Thyroid gland (tissue), 4 donors: ENCODE measurements around the gene BCO2. TPM values are rescaled to one million over a fixed set of nuclear protein-coding genes. Genes with fewer than 3 reads are reported as not detected.

Source experiments
- DNase-seq, 2 donors: peaks; one replicate each; pipeline ENCODE4 v3.0.0-alpha.2; 2019
- H3K27ac ChIP-seq, 3 donors: fragments of 200-600 bp; sonication (generic); 1 replicate in 2 of 3; 2 replicates in 1 of 3; pipeline ENCODE4 v1.5.1; 2016 to 2019; ENCODE audit warnings: mild to moderate bottlenecking in 1 of 3, moderate library complexity in 1 of 3
- H3K27me3 ChIP-seq: fragments of 200-600 bp; sonication (generic); one replicate; pipeline ENCODE4 v1.5.1; 2019
- H3K36me3 ChIP-seq, 2 donors: fragments of 200-600 bp; sonication (generic); one replicate each; pipeline ENCODE4 v1.5.1; 2016 to 2019
- H3K4me1 ChIP-seq, 2 donors: fragments of 200-600 bp; sonication (generic); one replicate each; pipeline ENCODE4 v1.5.1; 2017 to 2019
- H3K4me3 ChIP-seq, 3 donors: fragments of 200-600 bp; sonication (generic); replicated peaks in 1 of 3; 1 replicate in 2 of 3; 2 replicates in 1 of 3; pipeline ENCODE4 v1.5.1; 2016; ENCODE audit warnings: mild to moderate bottlenecking in 1 of 3
- H3K9me3 ChIP-seq: fragments of 200-600 bp; sonication (generic); one replicate; pipeline ENCODE4 v1.5.1; 2017
- POLR2A ChIP-seq, 2 donors: fragments of 450-650 bp; IDR thresholded peaks; one replicate each; pipeline ENCODE4 v1.6.1; 2017; ENCODE audit warnings: antibody characterized with exemption in 2 of 2, mild to moderate bottlenecking in 2 of 2, moderate library complexity in 1 of 2
- WGBS, 2 donors: methylation state at CpG; one replicate each; pipeline ENCODE4 v1.1.5; 2017; 5-methylcytosine and 5-hydroxymethylcytosine counted together
- intact Hi-C: fragments of 100-400 bp; cut with DNase I; formaldehyde crosslinking; loops from one replicate; pipeline ENCODE4 v1.15.1; 2023
- total RNA-seq, 4 donors: library from RNA; depleted of rRNA; stranded (reverse); fragments of >200 nt; gene quantifications; one replicate each; pipeline ENCODE4 v1.2.3, GENCODE V29; 2016
- TF ChIP-seq, protein P1 (sequence below), 6 experiments: fragments of 200-600 bp in 3 of 6; fragments of 450-650 bp in 3 of 6; sonication (generic) in 3 of 6; IDR thresholded peaks; one replicate each; pipeline ENCODE4 v1.5.1; 2016 to 2019; ENCODE audit warnings: antibody characterized with exemption in 6 of 6, mild to moderate bottlenecking in 2 of 6, inconsistent platforms in 1 of 6, moderate library complexity in 1 of 6

Gene BCO2
- total RNA-seq, 4 donors from 2014 or later: 6.6 to 15.9 (median 11.1) TPM

DNA sequence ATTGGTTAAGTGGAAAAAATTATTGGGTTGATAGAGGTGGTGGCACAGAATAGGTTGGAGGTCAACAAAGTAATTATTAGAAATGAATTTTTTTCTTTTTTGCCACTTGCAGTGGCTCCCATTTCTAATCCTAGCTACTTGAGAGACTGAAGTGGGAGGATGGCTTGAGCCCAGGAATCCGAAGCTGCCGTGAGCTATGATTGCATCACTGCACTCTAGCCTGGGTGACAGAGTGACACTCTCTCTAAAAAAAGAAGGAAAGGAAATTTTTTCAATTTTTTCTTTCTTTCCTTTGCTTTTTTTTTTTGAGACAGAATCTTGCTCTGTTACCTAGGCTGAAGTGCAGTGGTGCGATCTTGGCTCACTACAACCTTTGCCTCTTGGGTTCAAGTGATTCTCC, 2.2 kb upstream of the BCO2 start:
- peak; percentile 83 to 85 for DNase-seq
- Histone ChIP-seq H3K27ac (peak overlapping the region in 2 of 3 donors; percentile 22 to 42), H3K36me3 (no peaks in the 10 kb centered on the region), H3K4me3 (no peak overlapping the region), H3K27me3 (no peaks in the 10 kb centered on the region), H3K4me1 (peaks cover 6 to 11% of the 10 kb centered on the region in 2 donors), H3K9me3 (no peaks in the 10 kb centered on the region)
- intact Hi-C loops: no loop called here
- WGBS, 2 donors: 23 to 40% methylated on average over 3 of the region's 3 CpGs
- TF ChIP-seq, protein P1, sequence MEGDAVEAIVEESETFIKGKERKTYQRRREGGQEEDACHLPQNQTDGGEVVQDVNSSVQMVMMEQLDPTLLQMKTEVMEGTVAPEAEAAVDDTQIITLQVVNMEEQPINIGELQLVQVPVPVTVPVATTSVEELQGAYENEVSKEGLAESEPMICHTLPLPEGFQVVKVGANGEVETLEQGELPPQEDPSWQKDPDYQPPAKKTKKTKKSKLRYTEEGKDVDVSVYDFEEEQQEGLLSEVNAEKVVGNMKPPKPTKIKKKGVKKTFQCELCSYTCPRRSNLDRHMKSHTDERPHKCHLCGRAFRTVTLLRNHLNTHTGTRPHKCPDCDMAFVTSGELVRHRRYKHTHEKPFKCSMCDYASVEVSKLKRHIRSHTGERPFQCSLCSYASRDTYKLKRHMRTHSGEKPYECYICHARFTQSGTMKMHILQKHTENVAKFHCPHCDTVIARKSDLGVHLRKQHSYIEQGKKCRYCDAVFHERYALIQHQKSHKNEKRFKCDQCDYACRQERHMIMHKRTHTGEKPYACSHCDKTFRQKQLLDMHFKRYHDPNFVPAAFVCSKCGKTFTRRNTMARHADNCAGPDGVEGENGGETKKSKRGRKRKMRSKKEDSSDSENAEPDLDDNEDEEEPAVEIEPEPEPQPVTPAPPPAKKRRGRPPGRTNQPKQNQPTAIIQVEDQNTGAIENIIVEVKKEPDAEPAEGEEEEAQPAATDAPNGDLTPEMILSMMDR (IDR thresholded peaks at IDR 0.05): no peak
- TF ChIP-seq POLR2A (IDR thresholded peaks at IDR 0.05): no peak

DNA sequence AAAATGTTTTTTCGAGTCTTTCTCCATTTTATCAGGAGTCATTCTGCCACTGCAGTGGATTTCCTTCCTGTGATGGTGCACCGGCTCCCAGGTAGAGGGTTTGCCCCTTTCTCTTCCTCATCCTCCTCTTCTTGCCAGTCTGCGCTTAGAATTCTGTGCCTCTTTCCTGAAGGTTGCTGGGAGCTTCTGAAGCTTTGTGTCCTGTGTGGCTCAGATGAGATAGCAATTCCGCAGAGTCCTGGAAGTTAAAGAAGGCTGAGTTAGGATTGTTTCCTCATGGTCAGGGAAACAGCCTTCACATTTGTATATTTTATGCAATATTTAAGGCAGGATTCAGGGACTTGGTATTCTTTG, 264 bp downstream of the BCO2 start:
- Histone ChIP-seq H3K36me3 (no peaks in the 10 kb centered on the region), H3K27ac (peak overlapping the region; percentile 32 to 58 (median 42)), H3K4me3 (peak overlapping the region in 2 of 3 donors; percentile 1 to 18), H3K9me3 (no peaks in the 10 kb centered on the region), H3K4me1 (peaks cover 6 to 11% of the 10 kb centered on the region in 2 donors), H3K27me3 (no peaks in the 10 kb centered on the region)
- no peak for DNase-seq
- intact Hi-C loops: no loop called here
- WGBS, 2 donors: 14 to 36% methylated on average over 4 of the region's 4 CpGs
- TF ChIP-seq, protein P1 (IDR thresholded peaks at IDR 0.05): no peak
- no peak for TF ChIP-seq POLR2A (IDR thresholded peaks at IDR 0.05)

DNA sequence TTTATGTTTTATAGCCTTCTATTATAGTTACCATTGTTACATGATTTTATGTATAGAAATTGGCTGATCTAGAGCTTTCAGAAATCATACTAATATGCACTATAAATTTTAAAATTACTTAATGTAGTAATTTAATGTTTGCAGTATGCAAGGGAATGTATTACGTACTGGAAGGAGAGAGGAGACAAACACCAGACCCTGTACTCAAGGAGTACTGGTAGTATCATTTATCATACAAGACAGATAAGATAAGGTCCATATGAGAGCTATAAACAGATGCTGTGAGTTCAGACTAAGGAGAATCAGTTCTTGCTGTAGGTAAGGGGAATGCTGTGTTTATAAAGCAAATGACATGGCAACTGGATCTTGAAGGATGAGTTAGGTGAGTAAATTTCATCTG, 765 bp downstream of the BCO2 start:
- no peak overlapping the region for H3K4me3 ChIP-seq
- WGBS, 2 donors: 89 to 91% methylated on average over 1 of the region's 1 CpG
- H3K27me3 ChIP-seq: no peaks in the 10 kb centered on the region
- intact Hi-C loops: no loop called here
- no peak for DNase-seq
- TF ChIP-seq, protein P1 (IDR thresholded peaks at IDR 0.05): no peak
- TF ChIP-seq POLR2A (IDR thresholded peaks at IDR 0.05): no peak
- H3K4me1 ChIP-seq: peaks cover 6 to 11% of the 10 kb centered on the region in 2 donors
- H3K27ac ChIP-seq: peak overlapping the region in 1 of 3 donors; percentile 58
- H3K36me3 ChIP-seq: no peaks in the 10 kb centered on the region
- no peaks in the 10 kb centered on the region for H3K9me3 ChIP-seq

DNA sequence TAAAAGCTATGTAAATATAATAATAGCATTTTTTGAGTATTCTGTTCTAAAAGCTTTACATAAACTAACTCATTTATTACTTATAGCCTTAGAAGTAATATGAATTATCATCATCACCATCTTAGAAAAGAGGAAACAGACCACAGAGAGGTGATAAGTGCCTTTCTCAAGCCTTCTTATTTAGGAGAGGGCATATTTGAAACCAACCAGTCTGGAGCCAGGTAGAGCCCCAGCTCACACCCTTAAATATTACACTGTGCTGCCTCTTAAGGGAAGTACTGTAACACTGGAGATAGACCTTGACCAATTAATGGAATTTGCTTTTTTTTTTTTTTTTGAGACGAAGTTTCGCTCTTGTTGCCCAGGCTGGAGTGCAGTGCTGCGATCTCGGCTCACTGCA, 2.3 kb downstream of the BCO2 start:
- H3K4me1 ChIP-seq: peaks cover 6 to 11% of the 10 kb centered on the region in 2 donors
- intact Hi-C loops: no loop called here
- H3K9me3 ChIP-seq: no peaks in the 10 kb centered on the region
- H3K36me3 ChIP-seq: no peaks in the 10 kb centered on the region
- TF ChIP-seq, protein P1 (IDR thresholded peaks at IDR 0.05): no peak
- TF ChIP-seq POLR2A (IDR thresholded peaks at IDR 0.05): no peak
- no peak overlapping the region for H3K27ac ChIP-seq
- WGBS, 2 donors: 85 to 89% methylated on average over 4 of the region's 4 CpGs
- H3K4me3 ChIP-seq: no peak overlapping the region
- H3K27me3 ChIP-seq: no peaks in the 10 kb centered on the region
- no peak for DNase-seq

DNA sequence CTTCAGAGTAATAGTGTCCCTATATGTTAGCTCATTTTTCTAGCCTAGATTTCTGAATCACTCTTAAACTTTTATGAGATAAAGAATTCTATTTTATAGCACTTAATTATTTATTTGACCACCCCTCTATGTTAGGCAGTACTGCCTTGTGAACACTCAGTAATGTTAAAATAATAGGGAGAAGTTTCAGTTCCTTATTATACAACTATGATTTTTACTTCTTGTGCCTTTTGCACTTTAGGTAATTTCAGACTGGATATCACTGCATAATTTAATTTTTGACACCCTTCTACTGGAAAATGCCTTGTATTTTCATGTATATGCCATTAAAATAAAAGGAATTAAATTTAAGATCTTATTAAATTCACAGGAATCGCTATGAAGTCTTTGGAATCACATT, 3.1 kb downstream of the BCO2 start:
- TF ChIP-seq POLR2A (IDR thresholded peaks at IDR 0.05): no peak
- TF ChIP-seq, protein P1 (IDR thresholded peaks at IDR 0.05): no peak
- Histone ChIP-seq H3K36me3 (no peaks in the 10 kb centered on the region), H3K4me3 (no peak overlapping the region), H3K9me3 (no peaks in the 10 kb centered on the region), H3K27me3 (no peaks in the 10 kb centered on the region), H3K27ac (no peak overlapping the region), H3K4me1 (peaks cover 0 to 7% of the 10 kb centered on the region in 2 donors)
- WGBS, 2 donors: 93 to 98% methylated on average over 1 of the region's 1 CpG
- intact Hi-C loops: no loop called here
- no peak for DNase-seq
